B cell (primary cell): ENCODE measurements around the gene SLC4A5. TPM values are rescaled to one million over a fixed set of nuclear protein-coding genes. Genes with fewer than 3 reads are reported as not detected.

Experiments
- ATAC-seq: fragments of 200-7000 bp; cut with Tn5 transposase; one replicate; pipeline ENCODE4 v1.10.0; 2021; ENCODE audit warnings: low read depth, mild to moderate bottlenecking, moderate number of reproducible peaks, moderate library complexity
- CTCF ChIA-PET: fragments of 350-600 bp; sonication (Branson Sonifier 250); formaldehyde crosslinking; loops from one replicate; lab custom pipeline; 2021; ENCODE audit warnings: antibody characterized with exemption, inconsistent platforms; lab: Charles Lee
- POLR2A ChIA-PET: fragments of 350-600 bp; sonication (Branson Sonifier 250); formaldehyde crosslinking; loops from one replicate; lab custom pipeline; 2021; ENCODE audit warnings: antibody characterized with exemption; lab: Charles Lee
- DNase-seq: peaks from one replicate; pipeline ENCODE4 v3.0.0; 2013
- H2AFZ ChIP-seq: 2 replicates; pipeline ENCODE4 v1.6.1; 2012; ENCODE audit warnings: mild to moderate bottlenecking, low read depth, low read length; ENCODE audit not compliant: insufficient read depth, poor library complexity, severe bottlenecking
- H3K27ac ChIP-seq, 2 donors: 1 replicate in 1 of 2; 2 replicates in 1 of 2; pipeline ENCODE4 v1.5.1; 2012 to 2013; ENCODE audit warnings: low read length in 2 of 2, mild to moderate bottlenecking in 2 of 2, moderate library complexity in 1 of 2
- H3K27me3 ChIP-seq, 4 experiments: fragments of 200-600 bp in 1 of 4; sonication (generic) in 1 of 4; replicated peaks in 1 of 4; 1 replicate in 2 of 4; 2 replicates in 2 of 4; pipeline versions ENCODE4 v1.6.1 to v1.7.0; 2013 to 2016; ENCODE audit warnings: low read length in 3 of 4, mild to moderate bottlenecking in 2 of 4, mixed read lengths in 1 of 4, moderate library complexity in 1 of 4; ENCODE audit not compliant: insufficient read depth in 4 of 4, control insufficient read depth in 3 of 4; ENCODE audit errors: control extremely low read depth in 1 of 4
- H3K36me3 ChIP-seq, 2 experiments: replicated peaks in 1 of 2; 1 replicate in 1 of 2; 2 replicates in 1 of 2; pipeline versions ENCODE4 v1.6.1 to v1.7.1; 2013; ENCODE audit warnings: low read length in 1 of 2; ENCODE audit not compliant: insufficient read depth in 2 of 2, control insufficient read depth in 1 of 2; ENCODE audit errors: control extremely low read depth in 1 of 2, extremely low read depth in 1 of 2
- H3K4me1 ChIP-seq, 2 donors: fragments of 200-600 bp in 1 of 2; sonication (generic) in 1 of 2; 1 replicate in 1 of 2; 2 replicates in 1 of 2; pipeline versions ENCODE4 v1.5.1 to v1.6.1; 2013 to 2017; ENCODE audit warnings: low read length in 2 of 2; ENCODE audit not compliant: control insufficient read depth in 2 of 2, insufficient read depth in 2 of 2
- H3K4me2 ChIP-seq: replicated peaks from 2 replicates; pipeline ENCODE3; 2012; ENCODE audit warnings: mild to moderate bottlenecking, low read depth, low read length; ENCODE audit not compliant: poor library complexity, severe bottlenecking
- H3K4me3 ChIP-seq, 5 experiments: fragments of 200-600 bp in 1 of 5; sonication (generic) in 1 of 5; 1 replicate in 3 of 5; 2 replicates in 2 of 5; pipeline versions ENCODE4 v1.5.1 to v1.7.0; 2011 to 2016; ENCODE audit warnings: low read length in 4 of 5, mild to moderate bottlenecking in 4 of 5, low read depth in 2 of 5, control low read depth in 1 of 5, moderate library complexity in 1 of 5; ENCODE audit not compliant: insufficient read depth in 1 of 5; ENCODE audit errors: control extremely low read depth in 1 of 5, extremely low read depth in 1 of 5
- H3K79me2 ChIP-seq: fragments of 200-600 bp; sonication (generic); one replicate; pipeline ENCODE4 v1.6.0; 2016; ENCODE audit warnings: low read length; ENCODE audit not compliant: control insufficient read depth, insufficient read depth
- H3K9ac ChIP-seq: fragments of 200-600 bp; sonication (generic); 2 replicates; pipeline ENCODE4 v1.6.1; 2017; ENCODE audit warnings: mild to moderate bottlenecking, low read length, moderate library complexity
- H3K9me3 ChIP-seq, 3 donors: one replicate each; pipeline versions ENCODE4 v1.6.1 to v1.7.1; 2013; ENCODE audit warnings: low read length in 2 of 3; ENCODE audit not compliant: control insufficient read depth in 2 of 3, insufficient read depth in 1 of 3; ENCODE audit errors: control extremely low read depth in 1 of 3
- H4K20me1 ChIP-seq: 2 replicates; pipeline ENCODE4 v1.6.0; 2012; ENCODE audit warnings: mild to moderate bottlenecking, low read length; ENCODE audit not compliant: insufficient read depth, control insufficient read depth, poor library complexity, severe bottlenecking
- H3K27ac Mint-ChIP-seq: one replicate; pipeline ENCODE4 v1.8.0; 2021; ENCODE audit warnings: mixed read lengths
- H3K27me3 Mint-ChIP-seq: one replicate; pipeline ENCODE4 v1.8.0; 2021; ENCODE audit warnings: mixed read lengths
- H3K4me1 Mint-ChIP-seq: one replicate; pipeline ENCODE4 v1.8.0; 2021; ENCODE audit warnings: mixed read lengths
- H3K4me3 Mint-ChIP-seq: one replicate; pipeline ENCODE4 v1.8.0; 2021; ENCODE audit warnings: mixed read lengths
- H3K9me3 Mint-ChIP-seq: one replicate; pipeline ENCODE4 v1.8.0; 2022; ENCODE audit warnings: mixed read lengths; ENCODE audit not compliant: insufficient read depth
- CTCF ChIP-seq: fragments of 200-600 bp; IDR thresholded peaks from one replicate; pipeline ENCODE4 v1.8.0; 2022; ENCODE audit warnings: antibody characterized with exemption, mild to moderate bottlenecking
- EZH2 ChIP-seq: IDR thresholded peaks from 2 replicates; pipeline ENCODE4 v1.6.1; 2012; ENCODE audit warnings: borderline replicate concordance, low read depth, mild to moderate bottlenecking, moderate library complexity, low read length; ENCODE audit not compliant: insufficient read depth, poor library complexity, severe bottlenecking
- WGBS: methylation state at CpG from one replicate; pipeline ENCODE4 v1.1.5; 2013; ENCODE audit warnings: missing lambda C conversion rate; ENCODE audit not compliant: insufficient coverage; 5-methylcytosine and 5-hydroxymethylcytosine counted together
- intact Hi-C: fragments of 100-400 bp; cut with micrococcal nuclease; formaldehyde crosslinking; loops from one replicate; pipeline ENCODE4 v1.10.0; 2022
- polyA plus RNA-seq: library from polyadenylated mRNA; depleted of rRNA; stranded (reverse); fragments of >200 nt; gene quantifications from 2 replicates; pipeline ENCODE4 v1.2.3, GENCODE V29; 2012
- total RNA-seq, 2 donors: library from RNA; stranded (reverse); fragments of 120-200 nt in 1 of 2; gene quantifications; 1 replicate in 1 of 2; 2 replicates in 1 of 2; pipeline versions ENCODE4 v1.2.3 to v1.2.4, GENCODE V29; 2013 to 2022

The SLC4A5 gene
- total and polyA plus RNA-seq, 2 donors (not counting 1 experiment from before 2014, with no cell fraction given) = 3.3 to 9.7 TPM

DNA sequence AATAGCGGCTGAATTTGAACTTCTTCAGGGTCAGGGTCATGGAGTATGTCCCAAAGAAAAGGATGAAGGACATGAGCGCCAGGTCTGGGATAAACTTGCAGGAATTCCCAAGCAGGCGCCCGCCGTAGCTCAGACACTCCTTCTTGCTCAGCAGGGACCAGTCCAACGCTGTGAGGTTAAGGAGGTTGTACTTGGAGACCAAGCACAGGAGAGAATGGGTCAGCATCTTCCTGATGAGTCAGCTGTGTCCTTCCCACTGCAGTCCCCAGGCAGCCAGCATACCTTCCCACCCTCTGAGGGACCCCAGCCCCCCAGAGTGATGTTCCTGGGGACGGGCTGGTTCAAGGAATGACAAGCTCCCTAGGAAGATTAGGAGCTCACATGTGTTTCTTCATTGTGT is 103.9 kb downstream of the SLC4A5 start:
- H3K9me3 ChIP-seq = no peaks in the 10 kb centered on the region
- Mint-ChIP-seq H3K27ac (no peak overlapping the region), H3K4me1 (no peaks in the 10 kb centered on the region), H3K9me3 (no peaks in the 10 kb centered on the region), H3K27me3 (no peaks in the 10 kb centered on the region), H3K4me3 (no peak overlapping the region)
- ATAC-seq (no peak), DNase-seq (no peak)
- no peak overlapping the region for H3K4me2 ChIP-seq
- TF ChIP-seq EZH2 = no peak
- ChIA-PET POLR2A (no interaction called here), CTCF (interaction anchor here (4.6 kb wide), 1 partner anchor 11 kb away, joined by 22 read pairs; no protein-coding TSS in a partner anchor)
- no peaks in the 10 kb centered on the region for H3K4me1 ChIP-seq
- intact Hi-C loops = no loop called here
- H4K20me1 ChIP-seq = no peaks in the 10 kb centered on the region
- H2AFZ ChIP-seq = no peak overlapping the region
- no peaks in the 10 kb centered on the region for H3K27me3 ChIP-seq
- no peak overlapping the region for H3K9ac ChIP-seq
- no peak overlapping the region for H3K4me3 ChIP-seq
- WGBS = 95% methylated on average over 7 of the region's 7 CpGs
- no peak overlapping the region for H3K27ac ChIP-seq
- H3K36me3 ChIP-seq = peaks cover 0 to 2% of the 10 kb centered on the region in 2 experiments
- H3K79me2 ChIP-seq = no peaks in the 10 kb centered on the region

DNA sequence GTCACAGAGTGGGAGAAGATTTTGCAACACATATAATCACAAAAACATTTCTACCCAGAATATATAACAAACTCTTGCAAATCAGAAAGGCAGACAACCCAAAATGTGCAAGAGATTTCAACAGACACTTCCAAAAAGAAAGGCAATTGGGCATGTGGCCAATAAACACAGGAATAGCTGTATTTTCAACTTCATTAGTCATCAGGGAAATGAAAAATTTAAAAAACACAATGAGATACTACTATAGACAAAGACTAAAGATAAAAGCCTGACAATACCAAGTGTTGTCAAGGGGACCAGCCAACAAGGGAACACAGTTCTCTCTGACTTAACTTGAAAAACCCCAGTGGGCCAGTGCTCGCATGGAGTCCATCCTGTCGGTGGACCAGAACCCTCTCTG is 104.3 kb downstream of the SLC4A5 start:
- H3K4me3 ChIP-seq = no peak overlapping the region
- TF ChIP-seq EZH2 = no peak
- TF ChIP-seq CTCF = no peak
- no peak overlapping the region for H3K4me2 ChIP-seq
- POLR2A ChIA-PET = no interaction called here
- ATAC-seq (no peak), DNase-seq (no peak)
- no peak overlapping the region for H2AFZ ChIP-seq
- CTCF ChIA-PET = interaction anchor here (4.6 kb wide), 1 partner anchor 12 kb away, joined by 22 read pairs; no protein-coding TSS in a partner anchor
- WGBS = 81% methylated on average over 2 of the region's 2 CpGs
- intact Hi-C loops = no loop called here
- H3K27ac ChIP-seq = no peak overlapping the region
- no peaks in the 10 kb centered on the region for H3K27me3 ChIP-seq
- no peak overlapping the region for H3K9ac ChIP-seq
- H3K36me3 ChIP-seq = peaks cover 0 to 2% of the 10 kb centered on the region in 2 experiments
- H3K27me3 Mint-ChIP-seq = no peaks in the 10 kb centered on the region
- H3K9me3 Mint-ChIP-seq = no peaks in the 10 kb centered on the region
- H3K27ac Mint-ChIP-seq = no peak overlapping the region
- no peaks in the 10 kb centered on the region for H3K4me1 ChIP-seq
- no peak overlapping the region for H3K4me3 Mint-ChIP-seq
- no peaks in the 10 kb centered on the region for H3K4me1 Mint-ChIP-seq
- H3K9me3 ChIP-seq = no peaks in the 10 kb centered on the region
- H3K79me2 ChIP-seq = no peaks in the 10 kb centered on the region
- no peaks in the 10 kb centered on the region for H4K20me1 ChIP-seq
